HG02763 (cell line): ENCODE results near the gene SUMO3.
"Not testable (repeated sequence)": the region's sequence is repeated elsewhere in the genome, so short reads cannot be mapped to it uniquely, and the experiment has no call there.

Experiments
- ATAC-seq: cut with Tn5 transposase; IDR thresholded peaks from one replicate; pipeline ENCODE4 v1.9.1; 2021; ENCODE audit warnings: mild to moderate bottlenecking, moderate library complexity; ENCODE audit not compliant: unreplicated experiment

The SUMO3 gene

DNA sequence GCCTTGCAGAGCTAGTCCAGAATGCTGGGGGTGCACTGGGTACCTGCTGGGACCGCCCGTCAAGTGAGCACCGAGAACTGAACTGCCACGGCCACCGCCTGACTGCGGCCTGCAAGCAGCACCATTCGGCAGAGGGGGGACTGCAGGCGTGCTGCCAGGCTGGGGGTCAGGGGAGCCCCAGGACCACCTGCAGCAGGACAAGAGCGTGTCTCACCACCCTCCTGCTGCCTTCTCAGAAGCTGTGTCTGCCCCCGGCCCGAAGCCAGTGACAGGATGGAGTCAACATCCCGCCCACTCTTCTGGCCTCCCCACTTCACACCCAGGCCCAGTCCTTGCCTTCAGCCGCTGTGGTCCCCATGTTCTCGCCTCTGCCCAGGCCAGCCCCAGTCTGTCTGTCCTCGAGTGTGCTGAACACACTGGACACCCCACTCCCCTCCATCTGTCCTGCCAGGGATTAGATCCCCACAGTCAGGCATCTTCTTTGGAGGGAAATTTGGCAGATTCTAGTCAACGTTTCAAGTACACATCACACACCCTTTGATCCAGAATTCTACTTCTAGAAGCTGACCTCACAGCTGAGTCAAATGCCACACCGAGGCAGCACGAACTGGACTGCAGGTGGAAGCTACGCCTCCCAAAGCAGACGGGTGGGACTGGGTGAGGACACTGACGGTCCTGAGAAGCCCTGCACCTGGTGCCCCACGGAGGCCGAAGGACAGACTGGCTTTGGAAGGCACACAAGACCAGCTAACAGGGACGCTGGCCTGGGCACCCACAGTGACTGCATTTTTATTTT is 29.6 kb upstream of the SUMO3 start:
- no peak for ATAC-seq

DNA sequence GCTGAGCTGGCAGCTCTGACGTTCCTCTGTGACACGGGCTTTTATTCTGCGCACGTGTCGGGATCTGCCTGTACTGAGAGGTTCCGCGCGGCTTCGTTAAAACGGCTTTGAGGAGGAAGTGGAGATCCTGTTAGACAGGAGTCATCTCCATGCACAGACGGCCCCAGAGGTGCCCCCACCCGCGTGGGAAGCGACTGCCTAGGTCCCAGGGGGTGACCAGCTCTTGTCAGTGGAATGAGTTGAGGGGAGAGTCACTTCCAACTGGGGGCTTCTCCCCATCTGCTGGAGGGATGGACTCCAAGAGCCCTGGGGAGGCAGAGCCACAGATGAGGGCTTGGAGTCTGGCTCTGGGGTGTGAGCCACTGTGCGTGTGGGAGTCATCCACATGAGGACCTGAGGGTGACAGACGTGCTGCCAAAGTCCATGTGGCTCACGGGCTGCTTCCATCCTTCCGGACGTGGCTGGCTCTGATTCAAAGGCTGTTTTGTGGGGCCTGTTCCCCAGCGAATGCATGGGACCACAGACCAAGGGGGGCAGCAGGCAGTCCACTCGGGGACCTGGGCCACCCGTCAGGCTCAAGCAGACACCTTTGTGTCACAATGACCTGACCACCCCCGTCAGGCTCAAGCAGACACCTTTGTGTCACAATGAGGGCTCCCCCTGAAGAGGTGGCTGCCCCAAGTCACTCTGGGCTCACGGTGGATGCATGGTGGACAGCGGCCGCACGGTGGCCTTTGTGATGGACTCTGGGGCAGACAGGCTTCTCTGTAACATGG is 28.8 kb upstream of the SUMO3 start:
- ATAC-seq = no peak

DNA sequence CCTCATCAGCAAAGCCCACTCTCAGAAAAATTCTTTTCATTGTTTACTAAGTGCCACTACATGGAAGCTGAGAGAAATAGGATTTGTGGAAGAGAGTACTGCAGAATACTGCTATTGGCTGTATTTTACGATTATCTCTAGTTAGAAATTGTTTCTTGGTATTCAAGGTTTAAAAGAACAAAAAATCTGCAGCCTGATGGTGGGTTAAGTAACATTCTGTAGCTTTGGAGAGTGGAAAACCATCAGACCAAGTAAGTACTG is 28.3 kb upstream of the SUMO3 start:
- no peak for ATAC-seq

DNA sequence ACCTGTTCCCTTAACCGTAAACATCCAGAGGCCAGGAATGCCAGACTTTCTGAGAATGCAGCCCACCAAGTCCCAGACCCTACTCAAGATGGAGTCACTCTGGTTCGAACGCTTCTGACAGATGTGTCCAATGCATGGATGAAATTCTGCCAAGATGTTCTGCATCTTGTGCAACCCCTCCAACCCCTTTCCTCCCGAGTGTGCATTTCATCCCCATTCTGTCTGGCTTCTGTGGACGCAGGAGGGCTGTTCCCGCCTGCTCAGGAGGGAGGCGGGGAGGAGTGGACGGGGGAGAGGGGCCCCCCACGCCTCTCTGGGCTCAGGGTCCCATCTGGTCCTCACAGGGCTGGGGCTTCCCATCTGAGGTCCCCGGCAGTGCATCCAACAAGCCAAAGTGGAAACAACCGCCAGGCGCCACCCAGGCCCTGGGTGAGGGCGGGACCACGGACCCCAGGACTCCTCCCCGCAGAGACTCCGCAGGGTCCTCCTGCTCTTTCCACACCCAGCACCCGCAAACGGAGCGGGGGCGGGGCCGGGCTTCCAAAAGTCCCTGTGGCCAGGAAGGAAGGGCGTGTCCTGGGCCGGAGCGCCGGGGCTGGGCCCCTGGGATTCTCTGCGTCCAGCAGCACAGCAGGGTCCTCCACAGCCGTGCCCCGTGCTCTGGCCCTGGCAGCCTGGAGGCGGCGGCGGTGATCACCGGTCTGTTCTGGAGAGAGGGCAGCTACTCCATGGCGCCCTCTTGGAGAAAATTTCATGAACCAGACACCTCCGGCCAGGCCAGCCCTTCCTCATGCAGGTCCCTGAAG is 27.8 kb upstream of the SUMO3 start:
- no peak for ATAC-seq

DNA sequence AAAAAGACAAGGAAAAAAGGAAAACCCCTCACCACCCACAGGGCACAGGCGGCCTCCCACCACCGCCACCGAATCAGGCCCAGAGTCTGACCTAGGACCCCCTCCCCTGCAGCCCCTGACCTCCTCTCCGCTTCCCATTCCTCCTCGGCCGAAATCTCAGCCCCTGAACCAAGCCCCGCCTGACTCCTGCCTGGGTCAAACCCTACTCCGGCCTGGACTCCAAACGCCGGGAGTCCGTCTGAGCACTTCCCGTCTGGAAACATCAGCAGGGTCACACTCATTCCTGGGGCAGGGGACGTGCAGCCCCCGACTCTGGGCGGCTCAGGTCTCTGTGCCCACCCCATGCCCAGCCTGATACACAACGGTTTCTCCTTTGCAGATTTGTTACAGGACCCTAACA is 26.4 kb upstream of the SUMO3 start:
- no peak for ATAC-seq

DNA sequence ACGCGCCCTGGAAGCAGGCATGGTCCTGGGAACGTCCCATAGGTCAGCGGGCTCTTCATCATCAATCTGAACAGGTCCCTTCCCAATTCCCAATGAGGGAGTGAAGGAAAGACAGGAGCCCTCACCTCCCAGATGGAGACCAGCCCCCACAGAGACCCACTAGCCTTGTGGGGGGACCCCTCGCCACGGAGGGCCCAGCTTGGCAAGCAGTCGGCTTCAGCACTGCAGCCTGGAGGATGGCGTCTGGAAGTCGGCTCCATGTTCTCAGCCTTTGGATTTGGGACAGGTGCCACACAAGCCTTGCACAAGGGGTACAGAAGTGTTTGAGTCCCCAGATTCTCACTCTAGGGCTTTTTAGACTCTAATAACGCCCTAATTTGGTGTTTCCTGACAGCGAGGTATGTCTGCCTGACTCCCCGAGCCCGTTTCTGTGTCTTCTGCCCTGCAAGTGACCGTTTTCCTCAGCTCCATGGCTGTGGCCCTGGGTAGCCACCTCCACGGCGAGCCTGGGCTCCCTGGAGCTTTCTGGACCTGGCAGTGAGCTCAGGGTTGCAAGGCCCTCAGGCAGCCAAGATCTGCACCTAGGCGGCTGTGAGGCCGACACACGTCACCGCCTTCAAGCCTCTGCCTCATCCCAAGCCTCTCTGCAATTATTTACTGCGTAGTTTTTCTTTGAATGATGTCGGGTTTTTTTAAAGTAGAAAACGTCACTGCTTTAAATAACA is 25.0 kb upstream of the SUMO3 start:
- ATAC-seq = no peak

DNA sequence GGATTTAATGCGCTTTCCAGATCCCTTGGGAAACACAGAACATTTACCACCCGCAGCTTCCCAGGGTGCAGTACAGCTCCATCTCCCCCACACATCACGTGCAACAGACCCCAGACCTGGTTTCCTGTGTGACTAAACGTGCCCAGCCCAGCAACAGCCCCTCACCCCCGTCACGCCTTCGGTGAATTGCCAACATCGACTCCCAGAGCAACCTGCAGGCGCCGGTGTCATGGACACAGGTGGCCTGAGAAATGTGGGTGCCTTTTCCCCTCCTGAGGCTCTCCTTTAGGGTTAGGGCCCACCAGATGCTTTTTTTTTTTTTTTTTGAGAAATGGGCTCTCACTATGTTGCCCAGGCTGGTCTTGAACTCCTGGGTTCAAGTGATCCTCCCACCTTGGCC is 24.2 kb upstream of the SUMO3 start:
- no peak for ATAC-seq

DNA sequence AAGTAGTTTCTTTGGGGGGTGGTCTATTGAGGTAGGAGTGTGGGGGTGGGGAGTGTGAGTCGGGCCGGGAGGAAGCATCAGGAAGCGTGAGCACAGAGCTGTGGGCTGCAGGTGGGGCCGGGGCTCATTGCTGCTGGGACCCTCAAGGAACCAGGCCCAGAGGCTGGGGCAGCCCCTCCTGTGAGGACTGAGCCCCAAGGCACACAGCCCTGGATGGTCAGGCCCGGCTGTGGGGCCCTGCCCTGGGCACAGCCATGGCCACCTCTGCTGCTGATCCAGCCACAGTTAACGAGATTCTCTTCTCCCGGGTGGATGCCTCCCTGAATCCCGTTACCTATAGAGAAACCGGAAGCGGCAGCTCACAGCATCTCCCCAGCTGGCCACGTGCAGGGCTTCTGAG is 22.9 kb upstream of the SUMO3 start:
- no peak for ATAC-seq

DNA sequence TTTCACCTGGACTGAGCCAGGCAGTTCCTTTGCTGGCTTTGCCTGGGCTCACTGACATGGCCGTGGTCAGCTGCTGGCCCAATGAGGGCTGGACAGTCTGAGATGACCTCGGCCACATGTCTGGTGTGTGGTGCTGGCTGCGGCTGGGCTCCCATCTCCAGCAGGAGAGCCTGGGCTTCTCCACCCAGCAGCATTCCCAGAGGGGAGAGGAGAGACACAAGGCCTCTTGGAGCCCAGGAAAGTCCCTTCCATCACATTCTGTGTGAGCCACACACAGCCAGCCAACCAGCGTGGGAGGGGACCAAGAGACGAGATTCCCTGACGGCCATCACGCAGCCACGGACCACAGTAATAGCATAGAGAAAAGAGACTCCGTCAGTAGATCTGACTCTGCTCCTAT is 21.1 kb upstream of the SUMO3 start:
- no peak for ATAC-seq

DNA sequence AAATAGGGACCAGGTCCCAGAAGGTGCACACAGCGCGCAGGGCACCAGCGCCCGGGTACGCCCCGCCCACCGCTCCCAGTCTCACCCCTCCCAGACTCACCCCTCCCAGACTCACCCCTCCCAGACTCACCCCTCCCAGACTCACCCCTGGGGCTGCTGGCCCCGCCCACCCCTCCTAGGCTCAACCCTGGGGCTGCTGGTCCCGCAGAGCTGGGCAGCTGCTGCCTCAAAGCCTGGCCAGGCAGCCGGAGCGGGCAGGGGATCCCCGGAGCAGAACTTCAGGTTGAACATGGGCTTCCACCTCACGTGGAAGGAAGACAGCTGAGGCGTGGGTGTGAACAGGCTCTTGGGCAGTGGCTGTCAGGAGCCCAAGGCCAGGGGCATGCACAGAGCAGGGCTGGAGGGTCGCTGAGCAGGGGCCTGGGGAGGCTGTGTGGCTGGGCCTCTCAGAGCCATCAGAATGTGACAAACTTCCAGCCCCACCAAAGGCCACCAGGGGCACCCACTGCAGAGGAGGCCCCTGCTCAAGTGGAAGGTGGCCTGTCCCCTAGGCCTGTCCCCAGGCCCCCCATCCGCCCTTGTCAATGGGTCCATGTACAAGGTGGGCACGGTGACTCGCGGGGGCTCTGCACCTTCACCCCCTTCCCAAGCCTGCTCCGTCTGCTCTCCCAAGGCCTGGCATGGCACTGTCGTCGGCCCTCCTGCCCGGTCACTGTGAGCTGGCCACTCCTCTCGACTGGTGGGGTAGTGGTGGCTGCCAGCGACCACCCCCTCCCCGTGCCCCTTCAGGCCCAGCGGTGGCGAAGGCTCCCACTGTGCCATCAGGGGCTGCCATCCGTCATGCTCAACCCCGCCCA is 20.4 kb upstream of the SUMO3 start:
- no peak for ATAC-seq

DNA sequence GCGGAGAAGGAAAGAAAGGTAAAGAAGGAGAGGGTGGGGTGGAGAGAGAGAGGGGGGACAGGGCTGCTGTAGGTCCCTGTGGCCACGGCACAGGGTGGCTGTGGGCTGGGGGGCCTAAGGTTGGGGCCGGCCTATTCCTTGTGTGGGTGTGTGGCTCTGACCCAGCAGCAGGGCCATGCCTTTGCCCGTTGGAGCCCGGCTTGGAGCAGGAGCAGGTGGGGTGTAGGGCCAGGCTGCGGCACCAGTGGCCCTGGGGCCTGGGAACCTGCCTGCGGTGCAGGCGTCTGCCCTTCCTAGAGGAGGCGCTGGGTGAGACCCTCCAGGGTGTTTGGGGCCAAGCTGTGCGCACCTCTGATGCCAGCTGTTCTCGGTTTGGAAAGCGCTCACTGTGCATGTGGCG is 19.7 kb upstream of the SUMO3 start:
- no peak for ATAC-seq

DNA sequence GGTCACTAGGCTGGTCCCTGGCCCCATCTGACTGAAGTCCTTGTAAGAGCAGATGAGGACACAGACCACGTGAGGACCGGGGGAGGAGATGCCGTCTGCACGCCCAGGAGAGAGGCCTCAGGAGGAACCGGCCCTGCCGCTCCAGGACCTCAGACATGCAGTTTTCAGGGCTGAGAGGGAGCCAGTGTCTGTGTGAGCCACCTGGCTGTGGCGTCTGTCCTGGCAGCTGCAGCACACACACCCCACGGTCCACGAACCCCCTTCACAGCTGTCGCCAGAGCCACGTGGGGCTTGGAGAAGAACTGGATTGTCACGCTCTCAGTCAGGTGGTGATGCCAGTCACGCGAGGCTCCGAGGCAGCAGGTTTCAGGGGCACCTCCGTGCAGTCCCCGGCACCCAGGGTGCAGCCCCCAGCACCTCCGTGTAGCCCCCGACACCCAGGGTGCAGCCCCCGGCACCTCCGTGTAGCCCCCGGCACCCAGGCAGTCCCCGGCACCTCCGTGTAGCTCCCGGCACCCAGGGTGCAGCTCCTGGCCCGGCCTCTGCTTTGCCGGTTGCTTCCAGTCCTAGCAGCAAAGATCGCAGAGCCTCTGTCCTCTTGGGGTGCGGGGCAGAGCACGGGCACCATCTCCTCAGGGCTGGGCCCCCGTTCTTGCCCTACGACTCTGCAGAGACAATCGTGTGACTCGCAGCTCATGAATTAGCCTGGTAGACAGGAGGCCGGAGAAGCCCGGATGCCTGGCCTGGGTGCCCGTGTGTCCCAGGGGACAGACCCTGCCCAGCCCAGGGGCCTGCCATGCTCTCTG is 19.0 kb upstream of the SUMO3 start:
- no peak for ATAC-seq

DNA sequence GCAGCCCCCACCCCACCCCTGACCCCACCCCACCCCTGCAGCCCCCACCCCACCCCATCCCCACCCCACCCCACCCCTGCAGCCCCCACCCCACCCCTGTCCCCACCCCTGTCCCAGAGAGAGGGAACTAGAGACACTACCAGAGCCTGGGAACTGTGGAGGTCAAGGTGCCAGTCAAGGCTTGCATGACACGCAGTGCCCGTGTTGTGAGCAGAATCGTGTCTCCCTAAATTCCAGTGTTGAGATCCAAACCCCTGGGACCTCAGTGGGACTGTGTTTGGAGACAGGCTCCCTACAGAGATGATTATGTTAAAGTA is 18.4 kb upstream of the SUMO3 start:
- ATAC-seq = no peak

DNA sequence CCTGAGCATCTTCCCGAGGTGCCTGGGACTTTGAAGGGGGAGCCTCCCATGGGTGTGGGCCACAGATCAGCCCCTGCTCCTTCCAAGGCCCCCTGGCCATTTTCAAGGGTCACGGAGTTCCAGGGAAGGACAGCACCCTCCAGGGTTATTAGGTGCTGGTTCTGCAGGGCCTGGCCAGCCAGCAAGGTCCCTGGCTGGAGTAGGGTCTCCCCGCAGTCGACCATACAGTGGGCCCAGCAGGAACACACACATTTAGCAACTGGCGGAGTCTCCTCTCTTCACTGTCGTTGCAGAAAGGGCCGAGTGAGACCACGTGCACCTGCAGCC is 17.7 kb upstream of the SUMO3 start:
- ATAC-seq = no peak

DNA sequence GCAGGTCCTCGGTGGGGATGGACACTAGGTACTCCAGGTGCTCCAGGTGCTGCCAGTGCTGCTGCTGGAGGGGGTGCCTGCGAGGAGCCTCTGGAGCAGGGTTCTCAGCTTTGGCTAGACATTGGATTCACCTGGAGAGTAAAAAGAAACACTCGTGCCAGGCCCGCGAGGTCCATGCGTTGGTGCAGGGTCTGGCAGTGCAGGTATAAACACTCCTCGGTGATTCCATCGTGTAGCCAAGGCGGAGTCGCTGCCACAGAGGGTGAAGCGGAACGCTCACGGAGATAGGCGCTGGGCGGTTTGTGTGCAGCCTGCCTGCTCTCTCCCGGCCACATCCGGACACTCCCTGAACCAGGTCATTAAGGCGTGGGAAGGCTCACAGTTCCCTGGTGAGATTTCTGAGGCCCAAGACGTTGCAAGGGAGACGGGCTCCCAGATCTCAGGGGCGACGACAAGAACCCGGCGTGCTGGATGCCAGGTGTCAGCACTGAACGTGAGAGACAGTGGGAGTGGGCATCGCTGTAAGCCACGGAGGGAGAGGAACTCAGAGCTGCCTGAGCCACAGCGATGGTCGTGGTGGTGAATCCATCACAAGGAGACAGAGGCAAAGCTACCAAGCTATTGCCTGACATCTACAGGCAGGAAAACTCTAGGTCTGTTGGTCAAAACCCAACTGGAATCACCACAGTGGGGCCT is 17.2 kb upstream of the SUMO3 start:
- no peak for ATAC-seq

DNA sequence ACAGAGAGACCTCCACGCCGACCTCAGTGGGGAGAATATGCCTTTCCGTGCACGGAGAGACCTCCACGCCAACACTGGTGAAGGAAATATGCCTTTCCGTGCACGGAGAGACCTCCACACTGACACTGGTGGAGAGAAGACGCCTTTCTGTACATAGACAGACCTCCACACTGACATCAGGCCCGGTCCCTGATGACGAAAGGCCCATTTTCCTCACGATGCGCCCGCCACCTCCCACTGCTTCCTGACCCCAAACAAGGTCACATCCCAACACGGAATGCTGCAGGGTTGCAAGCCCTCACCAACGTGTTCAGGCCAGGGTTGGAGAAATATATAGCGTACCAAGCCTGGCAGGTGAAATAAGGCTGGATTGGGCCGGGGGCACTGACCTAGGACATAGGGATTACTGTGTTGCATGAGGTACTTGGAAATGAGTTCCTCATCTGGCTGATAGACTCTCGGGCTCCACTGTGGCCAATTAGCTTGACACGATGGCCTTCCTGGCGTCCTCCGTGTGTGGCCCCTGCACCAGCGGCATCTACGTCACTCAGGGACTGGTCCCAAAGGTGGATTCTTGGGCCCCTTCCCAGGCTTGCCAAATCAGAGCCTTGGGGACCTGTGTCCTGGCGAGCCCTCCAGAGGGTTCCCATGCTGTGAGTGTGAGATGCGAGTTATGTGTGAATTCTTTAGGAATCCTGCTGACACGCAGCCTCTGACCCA is 16.5 kb upstream of the SUMO3 start:
- ATAC-seq = no peak

DNA sequence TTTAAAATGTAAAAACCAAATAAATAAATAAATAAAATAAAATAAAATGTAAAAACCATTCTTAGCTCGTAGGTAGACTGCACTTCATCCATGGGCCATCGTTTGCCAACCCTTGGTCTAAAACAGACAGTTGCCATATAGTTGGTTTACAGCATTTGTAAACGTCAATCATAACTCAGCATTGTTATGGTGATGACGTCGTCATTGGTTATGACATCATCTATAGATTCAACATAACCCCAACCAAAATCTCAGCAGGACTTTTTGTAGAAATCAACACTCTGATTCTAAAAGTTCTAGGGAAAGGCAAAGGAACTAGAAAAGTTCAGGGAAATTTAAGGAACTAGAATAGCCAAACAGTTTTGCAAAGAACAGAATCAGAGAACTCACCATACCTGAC is 15.8 kb upstream of the SUMO3 start:
- ATAC-seq = no peak

DNA sequence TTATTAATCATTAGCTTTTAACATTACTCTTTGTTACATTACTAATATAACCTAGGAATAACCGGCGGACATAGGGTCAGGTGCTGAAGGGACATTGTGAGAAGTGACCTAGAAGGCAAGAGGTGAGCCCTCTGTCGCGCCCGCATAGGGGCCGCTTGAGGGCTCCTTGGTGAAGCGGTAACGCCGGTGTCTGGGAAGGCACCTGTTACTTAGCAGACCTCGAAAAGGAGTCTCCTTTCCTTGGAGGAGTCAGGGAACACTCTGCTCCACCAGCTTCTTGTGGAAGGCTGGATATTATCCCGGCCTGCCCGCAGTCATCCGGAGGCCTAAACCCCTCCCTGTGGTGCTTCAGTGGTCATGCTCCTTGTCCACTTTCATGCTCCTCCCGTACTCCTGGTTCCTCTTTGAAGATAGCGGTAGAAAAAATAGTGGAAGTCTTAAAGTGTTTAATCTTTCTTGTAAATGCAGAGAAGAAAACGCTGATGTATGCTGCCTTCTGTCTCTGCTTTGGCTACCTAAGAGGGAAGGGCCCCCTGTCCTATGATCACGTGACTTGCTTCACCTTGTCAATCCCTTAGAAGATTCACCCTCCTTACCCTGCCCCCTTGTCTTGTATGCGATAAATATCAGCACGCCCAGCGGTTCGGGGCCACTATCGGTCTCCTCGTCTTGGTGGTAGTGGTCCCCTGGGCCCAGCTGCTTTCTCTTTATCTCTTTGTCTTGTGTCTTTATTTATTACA is 14.8 kb upstream of the SUMO3 start:
- ATAC-seq = not testable (repeated sequence)
